Neural crest cell (in vitro differentiated cells): ENCODE results near the gene IL18RAP. TPM values are rescaled to one million over a fixed set of nuclear protein-coding genes. Genes with fewer than 3 reads are reported as not detected.

Experiments
- DNase-seq: peaks from one replicate; pipeline ENCODE4 v3.0.0; 2021; ENCODE audit warnings: low read depth, mixed read lengths, low spot score
- H3K27ac Mint-ChIP-seq: one replicate; pipeline ENCODE4 v1.8.0; 2021; ENCODE audit warnings: mild to moderate bottlenecking, mixed read lengths; ENCODE audit not compliant: unreplicated experiment
- H3K27me3 Mint-ChIP-seq: 2 replicates; pipeline ENCODE4 v1.8.0; 2021; ENCODE audit warnings: low read depth, mild to moderate bottlenecking, mixed read lengths
- H3K36me3 Mint-ChIP-seq: 2 replicates; pipeline ENCODE4 v1.8.0; 2021; ENCODE audit warnings: low read depth, mild to moderate bottlenecking, mixed read lengths
- H3K4me1 Mint-ChIP-seq: 2 replicates; pipeline ENCODE4 v1.8.0; 2021; ENCODE audit warnings: mixed read lengths
- H3K4me3 Mint-ChIP-seq: one replicate; pipeline ENCODE4 v1.8.0; 2021; ENCODE audit warnings: mild to moderate bottlenecking, mixed read lengths
- H3K9me3 Mint-ChIP-seq: 2 replicates; pipeline ENCODE4 v1.8.0; 2021; ENCODE audit warnings: mixed read lengths
- total RNA-seq: library from RNA; stranded (reverse); gene quantifications from 2 replicates; pipeline ENCODE4 v1.2.1, GENCODE V29; 2021
- TF ChIP-seq, protein P1 (sequence below): fragments of 200-600 bp; sonication (generic); conservative IDR thresholded peaks from 2 replicates; pipeline ENCODE4 v1.5.0; 2021; ENCODE audit warnings: antibody characterized with exemption, mild to moderate bottlenecking

IL18RAP gene
- total RNA-seq, 1 donor from 2014 or later = not detected

DNA sequence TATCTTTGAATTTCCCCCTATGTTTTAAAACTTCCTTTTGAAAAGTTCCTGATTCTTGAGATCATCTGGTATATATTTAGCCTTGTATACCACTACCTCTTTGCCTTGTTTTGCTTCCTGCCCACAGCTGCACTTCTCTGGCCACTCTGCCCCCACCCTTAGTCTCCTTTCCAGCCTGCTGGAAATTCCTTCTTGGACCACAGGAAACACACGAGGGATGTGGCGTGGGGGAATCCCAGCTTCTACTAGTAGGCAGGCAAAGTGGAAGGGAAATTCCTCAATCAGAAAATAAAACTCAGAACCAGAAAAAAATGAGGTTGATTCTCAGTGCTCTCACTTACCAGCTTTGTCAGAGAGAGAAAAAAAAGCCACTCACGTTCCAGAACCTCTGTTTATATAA lies 13.4 kb downstream of the IL18RAP start:
- H3K27ac Mint-ChIP-seq = no peak overlapping the region
- TF ChIP-seq, protein P1, sequence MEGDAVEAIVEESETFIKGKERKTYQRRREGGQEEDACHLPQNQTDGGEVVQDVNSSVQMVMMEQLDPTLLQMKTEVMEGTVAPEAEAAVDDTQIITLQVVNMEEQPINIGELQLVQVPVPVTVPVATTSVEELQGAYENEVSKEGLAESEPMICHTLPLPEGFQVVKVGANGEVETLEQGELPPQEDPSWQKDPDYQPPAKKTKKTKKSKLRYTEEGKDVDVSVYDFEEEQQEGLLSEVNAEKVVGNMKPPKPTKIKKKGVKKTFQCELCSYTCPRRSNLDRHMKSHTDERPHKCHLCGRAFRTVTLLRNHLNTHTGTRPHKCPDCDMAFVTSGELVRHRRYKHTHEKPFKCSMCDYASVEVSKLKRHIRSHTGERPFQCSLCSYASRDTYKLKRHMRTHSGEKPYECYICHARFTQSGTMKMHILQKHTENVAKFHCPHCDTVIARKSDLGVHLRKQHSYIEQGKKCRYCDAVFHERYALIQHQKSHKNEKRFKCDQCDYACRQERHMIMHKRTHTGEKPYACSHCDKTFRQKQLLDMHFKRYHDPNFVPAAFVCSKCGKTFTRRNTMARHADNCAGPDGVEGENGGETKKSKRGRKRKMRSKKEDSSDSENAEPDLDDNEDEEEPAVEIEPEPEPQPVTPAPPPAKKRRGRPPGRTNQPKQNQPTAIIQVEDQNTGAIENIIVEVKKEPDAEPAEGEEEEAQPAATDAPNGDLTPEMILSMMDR = no peak
- no peaks in the 10 kb centered on the region for H3K9me3 Mint-ChIP-seq
- no peaks in the 10 kb centered on the region for H3K4me1 Mint-ChIP-seq
- no peak overlapping the region for H3K4me3 Mint-ChIP-seq
- peaks cover 2% of the 10 kb centered on the region for H3K27me3 Mint-ChIP-seq
- DNase-seq = no peak
- H3K36me3 Mint-ChIP-seq = no peaks in the 10 kb centered on the region

DNA sequence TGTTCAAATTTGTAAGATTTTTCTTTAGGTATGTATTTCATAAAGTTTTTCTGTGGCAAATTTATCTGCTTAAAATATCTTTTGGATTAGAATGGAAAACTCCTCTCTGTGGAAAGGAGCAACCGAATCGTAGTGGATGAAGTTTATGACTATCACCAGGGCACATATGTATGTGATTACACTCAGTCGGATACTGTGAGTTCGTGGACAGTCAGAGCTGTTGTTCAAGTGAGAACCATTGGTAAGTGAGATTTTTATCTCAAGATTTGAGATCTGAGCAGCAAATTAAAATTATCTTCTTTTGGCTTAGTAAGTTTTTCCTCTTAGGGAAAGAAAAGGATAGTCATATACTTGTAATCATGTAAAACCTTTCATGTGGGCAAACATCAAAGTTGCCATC lies 14.2 kb downstream of the IL18RAP start:
- H3K27me3 Mint-ChIP-seq = peaks cover 2% of the 10 kb centered on the region
- no peak for DNase-seq
- H3K4me3 Mint-ChIP-seq = no peak overlapping the region
- no peak overlapping the region for H3K27ac Mint-ChIP-seq
- H3K9me3 Mint-ChIP-seq = no peaks in the 10 kb centered on the region
- H3K4me1 Mint-ChIP-seq = no peaks in the 10 kb centered on the region
- H3K36me3 Mint-ChIP-seq = no peaks in the 10 kb centered on the region
- TF ChIP-seq, protein P1 = no peak

DNA sequence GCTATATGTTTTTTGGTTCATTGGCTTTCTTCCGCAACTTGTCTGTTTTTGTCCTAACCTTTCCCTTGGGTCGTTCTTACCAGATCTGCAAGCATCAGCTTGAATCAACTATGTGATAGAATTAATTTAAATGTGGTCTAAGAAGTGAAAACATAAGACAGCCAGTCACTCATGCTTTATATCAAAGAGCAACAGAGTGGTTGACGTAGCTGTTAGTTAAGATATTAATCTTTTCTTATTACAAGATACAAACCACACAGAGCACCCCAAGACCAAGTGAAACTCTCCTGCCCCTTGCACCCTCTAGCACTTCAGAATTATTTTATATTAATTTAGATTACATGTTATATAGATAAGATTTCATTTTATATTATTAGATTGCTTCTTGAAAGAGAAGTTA lies 15.2 kb downstream of the IL18RAP start:
- no peaks in the 10 kb centered on the region for H3K4me1 Mint-ChIP-seq
- no peak overlapping the region for H3K27ac Mint-ChIP-seq
- TF ChIP-seq, protein P1 = no peak
- H3K27me3 Mint-ChIP-seq = peaks cover 2% of the 10 kb centered on the region
- no peak for DNase-seq
- no peaks in the 10 kb centered on the region for H3K9me3 Mint-ChIP-seq
- H3K4me3 Mint-ChIP-seq = no peak overlapping the region
- no peaks in the 10 kb centered on the region for H3K36me3 Mint-ChIP-seq

DNA sequence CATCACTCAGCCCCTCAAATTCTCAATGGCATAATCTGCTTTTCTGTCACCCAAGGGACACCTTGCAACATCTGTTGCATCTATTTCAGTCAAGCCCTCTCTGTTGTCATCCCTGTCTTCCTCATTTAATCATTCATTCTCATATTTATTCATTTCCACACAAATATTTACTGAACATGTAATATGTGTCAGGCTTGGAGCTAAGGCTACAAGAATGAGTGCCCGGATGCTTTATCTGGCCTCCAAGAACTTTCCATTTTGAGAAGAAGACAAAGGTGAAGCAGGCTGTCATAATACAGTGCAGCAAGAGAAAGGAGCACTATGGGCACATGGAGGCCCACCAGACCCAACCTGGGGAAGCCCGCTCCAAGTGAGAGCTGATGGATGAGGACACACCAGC lies 15.6 kb downstream of the IL18RAP start:
- H3K36me3 Mint-ChIP-seq = no peaks in the 10 kb centered on the region
- H3K27ac Mint-ChIP-seq = no peak overlapping the region
- H3K4me1 Mint-ChIP-seq = no peaks in the 10 kb centered on the region
- DNase-seq = no peak
- TF ChIP-seq, protein P1 = no peak
- peaks cover 2% of the 10 kb centered on the region for H3K27me3 Mint-ChIP-seq
- no peak overlapping the region for H3K4me3 Mint-ChIP-seq
- no peaks in the 10 kb centered on the region for H3K9me3 Mint-ChIP-seq

DNA sequence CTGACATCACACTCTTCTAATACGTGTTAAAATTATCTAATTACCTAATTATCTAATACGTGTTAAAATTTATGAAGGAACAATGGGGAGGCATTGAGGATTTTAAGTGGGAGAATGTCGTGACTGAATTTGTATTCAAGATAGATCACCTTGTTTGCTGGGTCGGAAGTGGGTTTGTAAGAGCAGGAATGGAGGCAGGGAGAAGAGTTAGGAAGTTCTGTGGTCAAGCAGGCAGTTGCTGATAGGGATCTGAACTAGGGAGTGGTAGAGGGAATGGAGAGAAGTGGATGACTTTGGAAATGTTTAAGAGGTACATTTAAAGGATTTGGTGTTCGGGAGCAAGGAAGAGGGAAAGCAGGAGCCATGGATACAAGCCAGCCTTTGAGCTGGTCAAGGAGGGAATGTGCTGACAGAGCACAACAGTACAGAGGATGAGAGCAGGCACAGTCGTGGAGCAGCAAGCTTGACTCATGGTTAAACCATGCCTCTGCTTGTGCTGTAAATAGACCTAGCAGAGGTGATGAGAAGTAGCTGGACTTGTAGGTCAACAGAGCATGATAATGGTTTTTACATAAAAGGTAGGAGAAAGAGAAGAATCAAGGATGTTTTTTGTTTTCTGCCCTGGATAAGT lies 16.2 kb downstream of the IL18RAP start:
- Mint-ChIP-seq H3K4me3 (no peak overlapping the region), H3K9me3 (no peaks in the 10 kb centered on the region), H3K36me3 (no peaks in the 10 kb centered on the region), H3K4me1 (no peaks in the 10 kb centered on the region), H3K27ac (no peak overlapping the region), H3K27me3 (peaks cover 2% of the 10 kb centered on the region)
- DNase-seq = no peak
- TF ChIP-seq, protein P1 = no peak
